GM18868 (cell line): ENCODE measurements around the gene CSNK1E.

Source experiments
- ATAC-seq: cut with Tn5 transposase; IDR thresholded peaks from one replicate; pipeline ENCODE4 v1.9.1; 2021; ENCODE audit warnings: mild to moderate bottlenecking, moderate library complexity; ENCODE audit not compliant: unreplicated experiment

Gene CSNK1E

DNA sequence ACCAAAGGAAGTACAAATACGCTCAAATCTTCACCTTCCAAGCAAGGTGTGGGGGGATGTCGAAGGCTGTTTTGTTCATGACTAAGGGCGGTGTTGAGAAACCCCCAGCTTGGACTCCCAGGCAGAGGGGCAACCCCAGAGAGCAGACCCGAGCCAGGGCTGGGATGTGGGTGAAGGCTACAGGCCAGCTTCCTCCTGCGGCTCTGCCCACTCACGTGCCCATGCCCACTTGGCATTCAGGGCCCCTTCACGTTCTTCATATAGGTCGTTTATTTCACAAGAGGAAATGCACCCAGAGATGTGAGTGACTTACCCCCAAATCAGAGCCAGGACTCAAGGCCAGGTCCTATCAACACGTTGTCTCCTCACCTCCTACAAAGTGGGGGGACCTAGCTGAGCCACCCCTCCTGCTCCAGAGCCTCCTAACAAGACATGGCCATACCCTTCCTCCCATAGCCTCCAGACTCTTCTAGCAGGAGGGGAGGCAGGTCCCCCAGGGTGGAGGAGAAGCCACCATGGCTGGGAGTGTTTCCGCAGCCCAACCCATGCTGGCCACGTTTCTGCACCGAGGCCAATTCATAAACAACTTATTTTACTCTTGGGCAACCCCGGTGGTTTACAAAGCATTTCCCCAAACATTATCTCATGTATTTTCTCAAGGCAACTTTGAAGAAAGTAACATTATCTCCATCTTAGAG lies 66.4 kb downstream of the CSNK1E start:
- ATAC-seq, result no peak

GRCh38 chr22:38249803-38250642 lies 67.2 kb downstream of the CSNK1E start:
- no peak for ATAC-seq

DNA sequence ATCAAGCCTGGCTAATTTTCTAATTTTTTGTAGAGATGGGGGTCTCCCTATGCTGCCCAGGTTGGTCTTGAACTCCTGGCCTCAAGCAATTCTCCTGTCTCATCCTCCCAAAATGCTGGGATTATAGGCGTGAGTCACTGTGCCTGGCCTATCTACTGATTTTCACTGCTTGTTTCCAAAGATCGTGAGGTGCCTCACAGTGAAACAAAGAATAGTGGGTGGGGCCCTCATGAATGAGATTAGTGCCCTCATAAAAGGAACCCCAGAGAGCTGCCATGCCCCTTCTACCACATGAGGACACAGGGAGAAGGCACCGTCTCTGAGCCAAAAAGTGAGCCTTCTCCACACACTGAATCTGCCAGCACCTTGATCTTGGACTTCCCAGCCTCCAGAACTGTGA lies 67.9 kb downstream of the CSNK1E start:
- no peak for ATAC-seq

DNA sequence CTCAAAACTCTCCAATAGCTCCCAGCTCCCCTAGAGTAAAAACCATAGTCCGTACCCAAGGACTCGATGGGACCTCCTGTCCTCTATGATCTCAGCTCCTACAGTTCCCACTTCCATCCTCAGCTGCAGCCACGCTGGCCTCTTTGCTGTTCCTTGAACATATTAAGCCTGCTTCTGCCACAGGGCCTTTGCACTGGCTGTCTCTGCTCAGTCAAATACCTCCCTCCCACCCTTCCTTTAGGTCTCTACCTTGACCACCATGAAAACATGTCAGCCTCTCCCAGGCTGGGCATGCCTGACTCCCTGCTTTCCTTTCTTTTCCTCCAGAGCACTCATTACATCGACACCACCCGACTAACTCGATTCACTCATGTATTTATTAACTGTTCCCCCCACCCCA lies 69.0 kb downstream of the CSNK1E start:
- ATAC-seq, result no peak

GRCh38 chr22:38247713-38248112 lies 69.5 kb downstream of the CSNK1E start:
- ATAC-seq, result no peak

DNA sequence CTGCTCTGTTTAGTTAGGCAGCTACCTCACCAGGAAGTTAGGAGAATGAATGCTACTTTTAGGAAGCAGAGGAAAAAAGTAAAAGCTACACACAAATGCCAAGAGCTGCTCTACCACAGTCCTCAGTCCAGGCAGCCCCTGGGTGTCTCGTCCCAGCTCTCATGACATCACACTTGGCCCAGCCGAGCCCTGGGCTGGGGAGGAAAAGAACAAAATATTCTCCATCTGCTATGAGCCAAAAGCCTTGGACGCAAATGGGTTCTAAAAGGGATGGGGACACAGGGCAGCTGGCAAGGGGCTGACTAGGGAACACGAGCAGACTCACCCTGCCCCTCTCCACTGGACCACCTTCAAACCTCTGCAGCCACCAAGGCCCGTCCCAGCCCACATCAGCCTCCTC lies 70.5 kb downstream of the CSNK1E start:
- no peak for ATAC-seq

GRCh38 chr22:38246046-38246658 lies 71.1 kb downstream of the CSNK1E start:
- ATAC-seq, result no peak

- no peak for ATAC-seq
Observed at GRCh38 chr22:38244106-38244505, 73.1 kb downstream of the CSNK1E start.

- no peak for ATAC-seq
Observed at GRCh38 chr22:38243007-38243765, 74.0 kb downstream of the CSNK1E start.

GRCh38 chr22:38240734-38241252 lies 76.4 kb downstream of the CSNK1E start:
- no peak for ATAC-seq
